ENCODE data around the gene RNLS. TPM values are rescaled to one million over a fixed set of nuclear protein-coding genes. Genes with fewer than 3 reads are reported as not detected.

RNLS gene
- total RNA-seq, 1 experiment from 2014 or later: 8.7 TPM

GRCh38 chr10:88458209-88458608, 124.9 kb downstream of the RNLS start:
- TF ChIP-seq ARID4B (CRISPR knock-in tag; IDR thresholded peaks at IDR 0.05; ENCODE audit: borderline replicate concordance) (no peak), JUN (CRISPR knock-in tag; IDR thresholded peaks at IDR 0.05) (no peak), CTCF (IDR thresholded peaks at IDR 0.05) (no peak), MLX (CRISPR knock-in tag; IDR thresholded peaks at IDR 0.05) (no peak), PRDM15 (CRISPR knock-in tag; IDR thresholded peaks at IDR 0.05) (no peak), ATF2 (CRISPR knock-in tag; IDR thresholded peaks at IDR 0.05; ENCODE audit: borderline replicate concordance, low read depth) (no peak), STAT6 (CRISPR knock-in tag; conservative IDR thresholded peaks at IDR 0.05; ENCODE audit: low read depth) (no peak), HMGXB4 (CRISPR knock-in tag; IDR thresholded peaks at IDR 0.05) (no peak)
- TF ChIP-seq, protein P1, sequence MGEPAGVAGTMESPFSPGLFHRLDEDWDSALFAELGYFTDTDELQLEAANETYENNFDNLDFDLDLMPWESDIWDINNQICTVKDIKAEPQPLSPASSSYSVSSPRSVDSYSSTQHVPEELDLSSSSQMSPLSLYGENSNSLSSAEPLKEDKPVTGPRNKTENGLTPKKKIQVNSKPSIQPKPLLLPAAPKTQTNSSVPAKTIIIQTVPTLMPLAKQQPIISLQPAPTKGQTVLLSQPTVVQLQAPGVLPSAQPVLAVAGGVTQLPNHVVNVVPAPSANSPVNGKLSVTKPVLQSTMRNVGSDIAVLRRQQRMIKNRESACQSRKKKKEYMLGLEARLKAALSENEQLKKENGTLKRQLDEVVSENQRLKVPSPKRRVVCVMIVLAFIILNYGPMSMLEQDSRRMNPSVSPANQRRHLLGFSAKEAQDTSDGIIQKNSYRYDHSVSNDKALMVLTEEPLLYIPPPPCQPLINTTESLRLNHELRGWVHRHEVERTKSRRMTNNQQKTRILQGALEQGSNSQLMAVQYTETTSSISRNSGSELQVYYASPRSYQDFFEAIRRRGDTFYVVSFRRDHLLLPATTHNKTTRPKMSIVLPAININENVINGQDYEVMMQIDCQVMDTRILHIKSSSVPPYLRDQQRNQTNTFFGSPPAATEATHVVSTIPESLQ (CRISPR knock-in tag; IDR thresholded peaks at IDR 0.05): no peak
- H3K9me3 Mint-ChIP-seq: no peaks in the 10 kb centered on the region
- no peaks in the 10 kb centered on the region for H3K36me3 Mint-ChIP-seq
- H3K4me1 Mint-ChIP-seq: peaks cover 2% of the 10 kb centered on the region; the same call in 1 of the 2 replicates
- CTCF ChIA-PET: interaction anchor here (1.3 kb wide), 1 partner anchor 344 kb away, joined by 3 read pairs; no protein-coding TSS in a partner anchor
- POLR2A ChIA-PET: no interaction called here
- ATAC-seq (no peak), DNase-seq (ENCODE audit: low spot score) (no peak)
- peaks cover 4% of the 10 kb centered on the region; the same call in 1 of the 2 replicates for H3K27me3 Mint-ChIP-seq (ENCODE audit: low read depth)
- H3K27ac Mint-ChIP-seq: no peak overlapping the region
- no peak overlapping the region for H3K4me3 Mint-ChIP-seq

Data from WTC11 (cell line).